Right cardiac atrium (tissue), 5 donors: ENCODE data around the gene IGSF9. TPM values are rescaled to one million over a fixed set of nuclear protein-coding genes. Genes with fewer than 3 reads are reported as not detected.
"Not testable (repeated sequence)": the region's sequence is repeated elsewhere in the genome, so short reads cannot be mapped to it uniquely, and the experiment has no call there.

Experiments used
- ATAC-seq, 2 donors: fragments of 200-7000 bp; cut with Tn5 transposase; one replicate each; pipeline versions ENCODE4 v1.8.0 to v1.9.1; 2020; ENCODE audit warnings: moderate library complexity in 2 of 2, mild to moderate bottlenecking in 1 of 2
- DNase-seq, 3 donors: peaks; one replicate each; pipeline ENCODE4 v3.0.0-alpha.2; 2020
- H3K27ac ChIP-seq: one replicate; pipeline ENCODE4 v1.5.1; 2013; ENCODE audit warnings: mild to moderate bottlenecking, low read length, control low read depth, moderate library complexity
- H3K27me3 ChIP-seq: one replicate; pipeline ENCODE4 v1.6.1; 2013; ENCODE audit not compliant: control insufficient read depth, insufficient read depth
- H3K4me1 ChIP-seq: one replicate; pipeline ENCODE4 v1.6.1; 2013; ENCODE audit warnings: low read length; ENCODE audit not compliant: control insufficient read depth, insufficient read depth
- H3K4me3 ChIP-seq: one replicate; pipeline ENCODE4 v1.5.1; 2013; ENCODE audit warnings: low read length, control low read depth
- H3K9me3 ChIP-seq: one replicate; pipeline ENCODE4 v1.6.1; 2013; ENCODE audit warnings: low read length; ENCODE audit not compliant: control insufficient read depth
- WGBS: extraction: QIAGEN DNeasy Blood & Tissue Kit; methylation state at CpG from one replicate; pipeline ENCODE4 v1.1.7; 2013; 5-methylcytosine and 5-hydroxymethylcytosine counted together
- intact Hi-C, 4 donors: fragments of 100-400 bp; cut with DNase I; formaldehyde crosslinking; loops; one replicate each; pipeline versions ENCODE4 v1.11.0 to v1.14.0; 2022 to 2023
- polyA plus RNA-seq: library from polyadenylated mRNA; stranded (reverse); fragments of 200-250 nt; gene quantifications from one replicate; pipeline ENCODE4 v1.2.3, GENCODE V29; 2013
- total RNA-seq, 4 donors: library from RNA; stranded (reverse); fragmentation: NEBNext Ultra II Directional; extraction: Animal tissue kit (Norgen Biotek cat#: 25700); gene quantifications; one replicate each; pipeline ENCODE4 v1.2.1, GENCODE V29; 2021
- donor health status: healthy with polysubstance abuse.
- donor health status: DM: no; HTN: yes; CAD: no.
- donor health status: DM: no; HTN: no; CAD: no.
- donor health status: DM: no; HTN: yes; CAD: no; lungs with severe emphysema.
- donor health status: DM: yes; HTN: yes; CAD: no.

Gene IGSF9
- total and polyA plus RNA-seq, 5 donors: 0.17 to 2.7 (median 2.2) TPM

GRCh38 chr1:159902541-159902940 is 42.9 kb downstream of the IGSF9 start:
- WGBS: 94% methylated on average over 3 of the region's 3 CpGs
- no peak for ATAC-seq

GRCh38 chr1:159900755-159901360 is 44.6 kb downstream of the IGSF9 start:
- peak in 1 of 2 donors; percentile 46 for ATAC-seq
- 70% methylated on average over 2 of the region's 2 CpGs for WGBS
- peak overlapping the region; percentile 36 for H3K27ac ChIP-seq

More at GRCh38 chr1:159902541-159902940, 42.9 kb downstream of the IGSF9 start:
- intact Hi-C loops: no loop called here
- no peaks in the 10 kb centered on the region for H3K9me3 ChIP-seq
- H3K27ac ChIP-seq: no peak overlapping the region
- DNase-seq: no peak
- peaks cover 10% of the 10 kb centered on the region for H3K4me1 ChIP-seq
- H3K27me3 ChIP-seq: no peaks in the 10 kb centered on the region
- no peak overlapping the region for H3K4me3 ChIP-seq

GRCh38 chr1:159900086-159900680 is 45.2 kb downstream of the IGSF9 start, which contains the start of gene CFAP45:
Gene CFAP45 (minus strand): TSS chr1:159900165. CDS start chr1:159900098, 67 bp downstream.
- 20% methylated on average over 30 of the region's 30 CpGs for WGBS
- intact Hi-C loops: no loop called here
- Histone ChIP-seq H3K27me3 (no peaks in the 10 kb centered on the region), H3K4me1 (peaks cover 10% of the 10 kb centered on the region), H3K4me3 (no peak within 1 kb of the TSS), H3K9me3 (no peaks in the 10 kb centered on the region), H3K27ac (peak within 1 kb of the TSS; percentile 26)
- DNase-seq (peak; percentile 90 to 96 (median 94)), ATAC-seq (peak; percentile 95 to 96)

More at GRCh38 chr1:159900755-159901360, 44.6 kb downstream of the IGSF9 start:
- Histone ChIP-seq H3K9me3 (no peaks in the 10 kb centered on the region), H3K27me3 (no peaks in the 10 kb centered on the region), H3K4me1 (peaks cover 10% of the 10 kb centered on the region), H3K4me3 (no peak overlapping the region)
- peak in 1 of 3 donors; percentile 35 for DNase-seq
- intact Hi-C loops: no loop called here

- H3K4me3 ChIP-seq, H3K9me3 ChIP-seq, intact Hi-C loops, H3K27ac ChIP-seq, H3K27me3 ChIP-seq, H3K4me1 ChIP-seq, ATAC-seq: not testable (repeated sequence)
- 86% methylated on average over 12 of the region's 15 CpGs for WGBS
- peak in 1 of 3 donors; percentile 49 for DNase-seq
Measured at GRCh38 chr1:159899634-159900033, 45.8 kb downstream of the IGSF9 start.

- 98% methylated on average over 3 of the region's 3 CpGs for WGBS
- Histone ChIP-seq H3K4me3 (no peak overlapping the region), H3K9me3 (no peaks in the 10 kb centered on the region), H3K27me3 (no peaks in the 10 kb centered on the region), H3K27ac (no peak overlapping the region), H3K4me1 (peaks cover 10% of the 10 kb centered on the region)
- DNase-seq: peak in 1 of 3 donors; percentile 5
- intact Hi-C loops: no loop called here
- no peak for ATAC-seq
Measured at GRCh38 chr1:159898527-159898926, 46.9 kb downstream of the IGSF9 start.

- Histone ChIP-seq H3K27me3 (no peaks in the 10 kb centered on the region), H3K4me1 (peaks cover 10% of the 10 kb centered on the region), H3K27ac (no peak overlapping the region), H3K4me3 (no peak overlapping the region), H3K9me3 (no peaks in the 10 kb centered on the region)
- intact Hi-C loops: no loop called here
- no peak for ATAC-seq
- DNase-seq: no peak
- 89% methylated on average over 3 of the region's 3 CpGs for WGBS
Measured at GRCh38 chr1:159897962-159898361, 47.5 kb downstream of the IGSF9 start.

- no peak for ATAC-seq
- Histone ChIP-seq H3K27ac (no peak overlapping the region), H3K9me3 (no peaks in the 10 kb centered on the region), H3K4me3 (no peak overlapping the region), H3K27me3 (no peaks in the 10 kb centered on the region), H3K4me1 (peaks cover 10% of the 10 kb centered on the region)
- WGBS: 70% methylated on average over 3 of the region's 3 CpGs
- intact Hi-C loops: no loop called here
- DNase-seq: peak in 1 of 3 donors; percentile 5
Measured at GRCh38 chr1:159896546-159896930, 48.9 kb downstream of the IGSF9 start.

GRCh38 chr1:159895836-159896545 is 49.4 kb downstream of the IGSF9 start:
- H3K4me1 ChIP-seq: peaks cover 8% of the 10 kb centered on the region
- no peaks in the 10 kb centered on the region for H3K27me3 ChIP-seq
- WGBS: 62% methylated on average over 6 of the region's 6 CpGs
- H3K4me3 ChIP-seq: no peak overlapping the region
- intact Hi-C loops: no loop called here
- H3K9me3 ChIP-seq: no peaks in the 10 kb centered on the region
- H3K27ac ChIP-seq: no peak overlapping the region
- DNase-seq: peak in 1 of 3 donors; percentile 54
- peak; percentile 32 to 46 for ATAC-seq

- Histone ChIP-seq H3K4me1 (peaks cover 3% of the 10 kb centered on the region), H3K27me3 (no peaks in the 10 kb centered on the region), H3K9me3 (no peaks in the 10 kb centered on the region), H3K4me3 (no peak overlapping the region), H3K27ac (no peak overlapping the region)
- WGBS: 80% methylated on average over 3 of the region's 3 CpGs
- intact Hi-C loops: no loop called here
- ATAC-seq: no peak
- no peak for DNase-seq
Measured at GRCh38 chr1:159895286-159895685, 50.1 kb downstream of the IGSF9 start.

- peaks cover 6% of the 10 kb centered on the region for H3K4me1 ChIP-seq
- ATAC-seq: no peak
- H3K4me3 ChIP-seq: no peak overlapping the region
Measured at GRCh38 chr1:159892944-159893343, 52.5 kb downstream of the IGSF9 start.

More at GRCh38 chr1:159892944-159893343, 52.5 kb downstream of the IGSF9 start:
- H3K27ac ChIP-seq: no peak overlapping the region
- WGBS: 93% methylated on average over 5 of the region's 5 CpGs
- DNase-seq: no peak
- no peaks in the 10 kb centered on the region for H3K9me3 ChIP-seq
- no peaks in the 10 kb centered on the region for H3K27me3 ChIP-seq
- intact Hi-C loops: loop anchor here in 3 of 4 donors (5.0 kb wide), 2 partner anchors 96 to 111 kb away; partner anchors contain the start of gene DUSP23 (in 1 of the 3)
